Neural progenitor cell (in vitro differentiated cells): Measurements from ENCODE around the gene STRN. TPM values are rescaled to one million over a fixed set of nuclear protein-coding genes. Genes with fewer than 3 reads are reported as not detected.
"Not testable (repeated sequence)": the region's sequence is repeated elsewhere in the genome, so short reads cannot be mapped to it uniquely, and the experiment has no call there.

Experiments
- DNase-seq: peaks from one replicate; pipeline ENCODE4 v3.0.0-alpha.2; 2016; ENCODE audit warnings: low spot score
- H2AFZ ChIP-seq: fragments of 200-600 bp; sonication (generic); replicated peaks from 2 replicates; pipeline ENCODE4 v1.6.1; 2016; ENCODE audit warnings: antibody characterized with exemption
- H3F3A ChIP-seq: fragments of 200-600 bp; sonication (generic); 2 replicates; pipeline ENCODE4 v1.6.1; 2016; ENCODE audit warnings: antibody characterized with exemption, low read depth
- H3K27ac ChIP-seq: fragments of 200-600 bp; sonication (generic); 2 replicates; pipeline ENCODE4 v1.5.1; 2016; ENCODE audit warnings: mild to moderate bottlenecking
- H3K27me3 ChIP-seq: fragments of 200-600 bp; sonication (generic); 2 replicates; pipeline ENCODE4 v1.6.1; 2016; ENCODE audit warnings: mild to moderate bottlenecking, moderate library complexity
- H3K36me3 ChIP-seq: fragments of 200-600 bp; sonication (generic); 2 replicates; pipeline ENCODE4 v1.5.1; 2016
- H3K4me1 ChIP-seq: fragments of 200-600 bp; sonication (generic); 2 replicates; pipeline ENCODE4 v1.6.1; 2016; ENCODE audit warnings: mixed run types
- H3K4me2 ChIP-seq: fragments of 200-600 bp; sonication (generic); 2 replicates; pipeline ENCODE4 v1.6.1; 2016
- H3K4me3 ChIP-seq: fragments of 200-600 bp; sonication (generic); 2 replicates; pipeline ENCODE4 v1.5.1; 2016
- H3K79me2 ChIP-seq: fragments of 200-600 bp; sonication (generic); 2 replicates; pipeline ENCODE4 v1.6.1; 2016; ENCODE audit warnings: low read depth
- H3K9ac ChIP-seq: fragments of 200-600 bp; sonication (generic); 2 replicates; pipeline ENCODE4 v1.6.1; 2016
- H3K9me3 ChIP-seq: fragments of 200-600 bp; sonication (generic); 2 replicates; pipeline ENCODE4 v1.5.1; 2016; ENCODE audit warnings: low read depth
- H4K20me1 ChIP-seq: fragments of 200-600 bp; sonication (generic); 2 replicates; pipeline ENCODE4 v1.6.1; 2016; ENCODE audit warnings: low read depth
- H3K27ac Mint-ChIP-seq: 3 replicates; pipeline ENCODE4 v1.8.0; 2021; ENCODE audit warnings: mixed read lengths
- H3K27me3 Mint-ChIP-seq: 2 replicates; pipeline ENCODE4 v1.8.0; 2022; ENCODE audit warnings: low read depth, mild to moderate bottlenecking, inconsistent platforms, moderate library complexity, mixed read lengths; ENCODE audit not compliant: insufficient read depth
- H3K36me3 Mint-ChIP-seq: 3 replicates; pipeline ENCODE4 v1.8.0; 2021; ENCODE audit warnings: mixed read lengths
- H3K4me1 Mint-ChIP-seq: 3 replicates; pipeline ENCODE4 v1.8.0; 2021; ENCODE audit warnings: mixed read lengths
- H3K4me3 Mint-ChIP-seq: 3 replicates; pipeline ENCODE4 v1.8.0; 2021; ENCODE audit warnings: mild to moderate bottlenecking, moderate library complexity, mixed read lengths
- H3K9me3 Mint-ChIP-seq: 3 replicates; pipeline ENCODE4 v1.8.0; 2020; ENCODE audit warnings: mixed read lengths
- CTCF ChIP-seq: fragments of 200-600 bp; sonication (generic); IDR thresholded peaks from 2 replicates; pipeline ENCODE4 v1.5.1; 2017; ENCODE audit warnings: antibody characterized with exemption, mild to moderate bottlenecking
- EZH2 ChIP-seq: fragments of 200-600 bp; sonication (generic); IDR thresholded peaks from 2 replicates; pipeline ENCODE4 v1.6.1; 2017; ENCODE audit warnings: antibody characterized with exemption, mild to moderate bottlenecking, moderate library complexity
- EZH2phosphoT487 ChIP-seq: fragments of 200-600 bp; sonication (generic); IDR thresholded peaks from 2 replicates; pipeline ENCODE4 v1.6.1; 2017; ENCODE audit warnings: antibody characterized with exemption
- total RNA-seq: library from RNA; depleted of rRNA; stranded (reverse); fragments of >200 nt; gene quantifications from 2 replicates; pipeline ENCODE4 v1.2.3, GENCODE V29; 2015; ENCODE audit warnings: low replicate concordance

The STRN gene
- total RNA-seq, 1 donor from 2014 or later, result 20.9 TPM

DNA sequence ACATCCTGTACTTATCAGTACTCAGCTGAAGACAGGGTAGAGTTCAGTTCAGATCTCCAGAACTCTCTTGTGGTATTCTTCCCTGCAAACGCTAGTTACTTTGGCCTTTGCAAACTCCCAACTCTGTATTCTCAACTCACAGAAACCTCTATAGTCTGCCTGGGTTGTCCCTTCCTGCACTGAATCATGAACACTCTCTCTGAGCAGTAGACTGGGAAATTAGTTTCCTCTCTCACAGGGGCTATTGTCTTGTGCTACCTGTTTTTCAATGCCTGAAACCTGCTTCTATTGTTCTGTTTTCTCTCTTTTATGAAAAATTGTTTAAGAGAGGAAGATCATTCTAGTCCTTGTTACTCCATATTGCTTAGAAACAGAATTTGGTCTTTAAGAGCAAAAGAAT is 135.2 kb downstream of the STRN start:
- H3K9me3 ChIP-seq, result no peaks in the 10 kb centered on the region
- Mint-ChIP-seq H3K9me3 (peaks cover 2% of the 10 kb centered on the region), H3K27me3 (no peaks in the 10 kb centered on the region), H3K4me3 (no peak overlapping the region), H3K27ac (no peak overlapping the region), H3K4me1 (no peaks in the 10 kb centered on the region), H3K36me3 (no peaks in the 10 kb centered on the region)
- no peak overlapping the region for H3K4me2 ChIP-seq
- H3K36me3 ChIP-seq, result no peaks in the 10 kb centered on the region
- no peaks in the 10 kb centered on the region for H3K27me3 ChIP-seq
- no peak overlapping the region for H3K9ac ChIP-seq
- no peaks in the 10 kb centered on the region for H3K79me2 ChIP-seq
- no peak for DNase-seq
- no peak overlapping the region for H3K27ac ChIP-seq
- H3K4me1 ChIP-seq, result no peaks in the 10 kb centered on the region
- TF ChIP-seq CTCF (no peak), EZH2 (no peak), EZH2phosphoT487 (no peak)
- H3K4me3 ChIP-seq, result no peak overlapping the region
- no peaks in the 10 kb centered on the region for H3F3A ChIP-seq
- peak overlapping the region; percentile 53 for H2AFZ ChIP-seq
- no peaks in the 10 kb centered on the region for H4K20me1 ChIP-seq

DNA sequence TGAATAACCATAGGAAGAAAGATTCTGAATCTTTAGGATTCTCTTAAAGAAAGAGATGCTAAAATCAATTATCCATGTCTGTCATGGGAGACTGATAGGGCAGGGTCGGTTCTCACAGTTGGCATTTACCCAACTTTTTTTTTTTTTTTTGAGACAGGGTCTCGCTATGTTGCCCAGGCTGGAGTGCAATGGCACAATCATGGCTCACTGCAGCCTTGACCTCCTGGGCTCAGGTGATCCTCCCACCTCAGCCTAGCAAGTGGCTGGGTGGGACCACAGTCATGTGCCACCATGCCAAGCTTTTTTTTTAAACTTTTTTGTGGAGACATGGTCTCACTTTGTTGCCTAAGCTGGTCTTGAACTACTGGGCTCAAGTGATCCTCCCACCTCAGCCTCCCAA is 141.7 kb downstream of the STRN start:
- H3K36me3 Mint-ChIP-seq, H3K4me2 ChIP-seq, H3K4me3 Mint-ChIP-seq, H3K9me3 Mint-ChIP-seq, H3K27ac Mint-ChIP-seq, DNase-seq, H3K36me3 ChIP-seq, H3K27me3 Mint-ChIP-seq, H3K4me1 Mint-ChIP-seq, H4K20me1 ChIP-seq, H3K27me3 ChIP-seq, H3K79me2 ChIP-seq, H3K9ac ChIP-seq, H3F3A ChIP-seq, H3K27ac ChIP-seq, H3K9me3 ChIP-seq, H3K4me3 ChIP-seq: not testable (repeated sequence)
- H2AFZ ChIP-seq, result peak overlapping the region; percentile 39
- peaks cover 22% of the 10 kb centered on the region for H3K4me1 ChIP-seq

GRCh38 chr2:36824273-36824672 is 142.1 kb downstream of the STRN start:
- Histone ChIP-seq H3K4me1 (peaks cover 22% of the 10 kb centered on the region), H3K4me2 (no peak overlapping the region), H3K36me3 (no peaks in the 10 kb centered on the region), H3K79me2 (no peaks in the 10 kb centered on the region), H3K4me3 (no peak overlapping the region), H3K27me3 (no peaks in the 10 kb centered on the region), H2AFZ (peak overlapping the region; percentile 39), H3K9ac (no peak overlapping the region), H3K27ac (no peak overlapping the region), H3K9me3 (no peaks in the 10 kb centered on the region), H3F3A (no peaks in the 10 kb centered on the region), H4K20me1 (no peaks in the 10 kb centered on the region)
- Mint-ChIP-seq H3K4me1 (peaks cover 6% of the 10 kb centered on the region), H3K9me3 (no peaks in the 10 kb centered on the region), H3K4me3 (no peak overlapping the region), H3K27me3 (peaks cover 4% of the 10 kb centered on the region), H3K27ac (no peak overlapping the region), H3K36me3 (no peaks in the 10 kb centered on the region)
- DNase-seq, result no peak
- no peak for TF ChIP-seq EZH2phosphoT487
- no peak for TF ChIP-seq CTCF
- no peak for TF ChIP-seq EZH2

GRCh38 chr2:36823862-36824261 is 142.5 kb downstream of the STRN start:
- no peak overlapping the region for H3K27ac ChIP-seq
- Mint-ChIP-seq H3K27ac (no peak overlapping the region), H3K9me3 (no peaks in the 10 kb centered on the region), H3K4me3 (no peak overlapping the region), H3K36me3 (no peaks in the 10 kb centered on the region), H3K4me1 (peaks cover 6% of the 10 kb centered on the region), H3K27me3 (peaks cover 4% of the 10 kb centered on the region)
- H4K20me1 ChIP-seq, result no peaks in the 10 kb centered on the region
- DNase-seq, result no peak
- peaks cover 22% of the 10 kb centered on the region for H3K4me1 ChIP-seq
- no peaks in the 10 kb centered on the region for H3K27me3 ChIP-seq
- H3K36me3 ChIP-seq, result no peaks in the 10 kb centered on the region
- H3K4me3 ChIP-seq, result no peak overlapping the region
- H3F3A ChIP-seq, result no peaks in the 10 kb centered on the region
- no peak overlapping the region for H3K9ac ChIP-seq
- no peaks in the 10 kb centered on the region for H3K79me2 ChIP-seq
- TF ChIP-seq EZH2phosphoT487 (no peak), CTCF (no peak), EZH2 (no peak)
- H2AFZ ChIP-seq, result peak overlapping the region; percentile 39
- no peaks in the 10 kb centered on the region for H3K9me3 ChIP-seq
- H3K4me2 ChIP-seq, result no peak overlapping the region
